ENCODE results near the gene KCNK1. TPM values are rescaled to one million over a fixed set of nuclear protein-coding genes. Genes with fewer than 3 reads are reported as not detected.

KCNK1 gene
- total and polyA plus RNA-seq, 2 of the 8 experiments (the other 6 are each of a cell fraction or from before 2014, with no cell fraction given): 11.9 to 16.5 TPM

GRCh38 chr1:233599542-233600073, 14.3 kb upstream of the KCNK1 start:
- CTCF ChIA-PET (ENCODE audit: partially characterized antibody): interaction anchor here (1.3 kb wide), 1 partner anchor 9 kb away, joined by 3 read pairs; no protein-coding TSS in a partner anchor
- H3K79me1 ChIP-seq (ENCODE audit: low read depth, low read length): no peaks in the 10 kb centered on the region
- TF ChIP-seq NANOG (IDR thresholded peaks at IDR 0.05; ENCODE audit: insufficient read depth, low read depth, low read length, poor library complexity, severe bottlenecking) (no peak), RBBP5 (IDR thresholded peaks at IDR 0.05; ENCODE audit: borderline replicate concordance, low read depth, low read length) (no peak)

More at GRCh38 chr1:233599542-233600073, 14.3 kb upstream of the KCNK1 start:
- Histone ChIP-seq H2BK15ac (ENCODE audit: low read length) (no peak overlapping the region), H3K18ac (ENCODE audit: extremely low read depth, low read length) (no peak overlapping the region), H2BK120ac (replicated peaks; ENCODE audit: low read depth, low read length) (no peak overlapping the region), H3K9ac (replicated peaks in 1 of 4; ENCODE audit: extremely low read depth in 1 of 4, low read depth in 3 of 4, low read length in 3 of 4) (no peak overlapping the region), H3K4me1 (replicated peaks in 1 of 4; ENCODE audit: control insufficient read depth in 3 of 4, insufficient read depth in 4 of 4, low read length in 3 of 4) (no peaks in the 10 kb centered on the region), H4K5ac (ENCODE audit: insufficient read length, low read depth, low read length) (no peak overlapping the region), H4K20me1 (replicated peaks in 1 of 2; ENCODE audit: control insufficient read depth in 1 of 2, insufficient read depth in 2 of 2, low read length in 2 of 2) (no peaks in the 10 kb centered on the region), H4K8ac (ENCODE audit: extremely low read depth, insufficient read depth, low read length) (no peak overlapping the region), H3K27ac (ENCODE audit: low read depth, low read length) (no peak overlapping the region), H3K36me3 (ENCODE audit: control insufficient read depth in 2 of 4, insufficient read depth in 4 of 4, low read length in 3 of 4) (no peaks in the 10 kb centered on the region), H3K23me2 (ENCODE audit: low read depth, low read length) (no peaks in the 10 kb centered on the region), H2BK12ac (ENCODE audit: low read depth, low read length) (no peak overlapping the region), H4K91ac (replicated peaks; ENCODE audit: insufficient read length, low read length) (no peak overlapping the region), H3K27me3 (replicated peaks in 1 of 4; ENCODE audit: control insufficient read depth in 3 of 4, extremely low read depth in 1 of 4, insufficient read depth in 3 of 4, low read length in 3 of 4) (no peaks in the 10 kb centered on the region), H3K4ac (replicated peaks; ENCODE audit: insufficient read length, low read depth, low read length) (no peak overlapping the region), H2AK5ac (ENCODE audit: low read depth, low read length) (no peak overlapping the region), H2BK20ac (ENCODE audit: low read length) (no peak overlapping the region), H3K4me3 (ENCODE audit: extremely low read depth in 1 of 4, insufficient read depth in 2 of 4, low read depth in 3 of 4, low read length in 4 of 4) (no peak overlapping the region), H3K9me3 (ENCODE audit: insufficient read depth in 2 of 2, low read depth in 1 of 2, low read length in 1 of 2) (no peaks in the 10 kb centered on the region), H2BK5ac (ENCODE audit: low read depth, low read length) (no peak overlapping the region), H3K4me2 (ENCODE audit: insufficient read depth in 1 of 2, low read depth in 2 of 2, low read length in 2 of 2) (no peak overlapping the region), H3K14ac (ENCODE audit: insufficient read length) (no peak overlapping the region), H3K79me2 (ENCODE audit: control insufficient read depth in 1 of 2, insufficient read depth in 2 of 2, low read length in 2 of 2) (no peaks in the 10 kb centered on the region), H3K23ac (ENCODE audit: insufficient read length) (no peak overlapping the region), H3K56ac (replicated peaks; ENCODE audit: insufficient read length, low read depth, low read length) (no peak overlapping the region), H2AFZ (ENCODE audit: low read length) (no peak overlapping the region)
- 85% methylated on average over 5 of the region's 5 CpGs; no CpG with 5 or more reads in 1 of the 2 experiments for WGBS, 2 experiments (ENCODE audit: extremely low coverage in 1 of 2, insufficient coverage in 1 of 2, insufficient read length in 1 of 2, insufficient replicate concordance in 2 of 2, low coverage in 1 of 2, low lambda C conversion rate in 2 of 2, missing lambda C conversion rate in 1 of 2)
- DNase-seq (ENCODE audit: low read depth in 1 of 2, low spot score in 2 of 2): no peak
- FAIRE-seq: no peak
- POLR2A ChIA-PET (ENCODE audit: partially characterized antibody): no interaction called here

Measured in H1 (cell line).